ENCODE measurements around the gene KCNQ1OT1.
"Not testable (repeated sequence)": the region's sequence is repeated elsewhere in the genome, so short reads cannot be mapped to it uniquely, and the experiment has no call there.

Gene KCNQ1OT1

GRCh38 chr11:2650343-2650867 is 49.4 kb downstream of the KCNQ1OT1 start:
- no peak for DNase-seq

DNA sequence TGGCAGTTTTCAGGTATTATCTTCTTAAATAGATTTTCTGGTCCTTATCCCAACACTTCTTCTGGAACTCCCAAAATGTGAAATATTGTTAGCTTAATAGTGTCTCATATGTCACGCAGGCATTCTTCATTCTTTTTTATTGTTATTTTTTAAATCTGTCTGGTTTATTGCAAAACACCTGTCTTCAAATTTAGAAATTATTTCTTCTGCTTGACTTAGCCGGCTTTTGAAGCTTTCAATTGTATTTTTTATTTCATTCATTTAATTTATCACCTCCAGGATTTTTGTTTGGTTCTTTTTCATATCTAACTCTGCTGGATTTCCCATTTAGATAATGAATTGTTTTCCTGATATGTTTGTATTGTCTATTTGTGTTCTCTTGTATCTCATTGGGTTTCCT is 49.9 kb downstream of the KCNQ1OT1 start:
- DNase-seq: no peak

GRCh38 chr11:2649400-2649799 is 50.4 kb downstream of the KCNQ1OT1 start:
- DNase-seq: no peak

DNA sequence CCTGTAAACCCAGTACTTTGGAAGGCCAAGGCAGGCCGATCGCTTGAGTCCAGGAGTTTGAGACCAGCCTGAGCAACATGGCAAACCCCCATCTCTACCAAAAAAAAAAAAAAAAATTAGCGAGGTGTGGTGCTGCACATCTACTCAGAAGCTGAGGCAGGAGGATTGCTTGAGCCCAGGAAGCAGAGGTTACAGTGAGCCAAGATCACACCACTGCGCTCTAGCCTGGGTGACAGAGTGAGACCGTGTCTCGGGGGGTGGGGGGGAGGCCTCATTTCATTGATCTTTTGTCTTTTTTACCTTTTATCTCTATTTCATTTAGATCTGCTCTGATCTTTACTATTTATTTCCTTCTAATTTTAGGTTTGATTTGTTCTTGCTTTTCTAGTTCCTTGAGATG is 51.8 kb downstream of the KCNQ1OT1 start:
- no peak for DNase-seq

- DNase-seq: no peak
These were observed 52.6 kb downstream of the KCNQ1OT1 start for GRCh38 chr11:2647167-2647566.

DNA sequence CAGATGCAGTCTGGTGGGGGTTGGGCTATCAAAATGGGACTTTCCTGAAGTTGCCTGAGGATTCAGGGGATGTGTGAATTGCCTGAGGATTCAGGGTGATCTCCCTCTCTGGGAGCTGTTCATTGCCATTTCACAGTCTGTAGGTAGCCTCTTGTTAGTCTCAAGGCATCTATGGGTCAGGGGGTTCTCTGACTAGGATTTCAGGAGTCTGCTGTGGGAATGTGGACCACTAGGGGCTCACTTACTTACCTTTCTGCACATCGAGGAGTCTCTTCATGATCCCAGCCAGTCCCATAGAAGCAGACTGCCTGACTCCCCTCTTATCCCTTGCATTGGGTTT is 54.0 kb downstream of the KCNQ1OT1 start:
- no peak for DNase-seq

- no peak for DNase-seq
These were observed 54.7 kb downstream of the KCNQ1OT1 start for GRCh38 chr11:2644844-2645778.

DNA sequence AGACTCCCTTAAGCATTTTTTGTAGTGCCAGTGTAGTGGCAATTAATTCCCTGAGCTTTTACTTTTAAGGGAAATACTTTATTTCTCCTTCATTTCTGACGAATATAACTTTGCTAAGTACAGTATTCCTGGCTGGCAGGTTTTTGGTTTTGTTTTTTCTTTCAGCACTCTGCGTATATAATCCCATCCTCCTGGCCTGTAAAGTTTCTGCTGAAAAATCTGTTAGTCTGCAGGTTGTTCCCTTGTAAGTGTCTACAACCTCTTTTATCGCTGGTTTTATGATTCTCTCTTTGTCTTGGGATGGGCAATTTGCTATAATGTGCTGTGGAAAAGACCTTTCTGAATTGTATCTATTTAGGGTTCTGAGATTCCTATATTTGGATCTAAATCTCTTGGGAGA is 56.0 kb downstream of the KCNQ1OT1 start:
- no peak for DNase-seq

- DNase-seq: no peak
These were observed 58.2 kb downstream of the KCNQ1OT1 start for GRCh38 chr11:2641623-2642022.

GRCh38 chr11:2639763-2640162 is 60.0 kb downstream of the KCNQ1OT1 start:
- not testable (repeated sequence) for DNase-seq

GRCh38 chr11:2631161-2631560 is 68.6 kb downstream of the KCNQ1OT1 start:
- no peak for DNase-seq

GRCh38 chr11:2630679-2631078 is 69.1 kb downstream of the KCNQ1OT1 start:
- no peak for DNase-seq

- DNase-seq: no peak
These were observed 74.6 kb downstream of the KCNQ1OT1 start for GRCh38 chr11:2625183-2625582.

GRCh38 chr11:2621894-2622293 is 77.9 kb downstream of the KCNQ1OT1 start:
- DNase-seq: no peak

DNA sequence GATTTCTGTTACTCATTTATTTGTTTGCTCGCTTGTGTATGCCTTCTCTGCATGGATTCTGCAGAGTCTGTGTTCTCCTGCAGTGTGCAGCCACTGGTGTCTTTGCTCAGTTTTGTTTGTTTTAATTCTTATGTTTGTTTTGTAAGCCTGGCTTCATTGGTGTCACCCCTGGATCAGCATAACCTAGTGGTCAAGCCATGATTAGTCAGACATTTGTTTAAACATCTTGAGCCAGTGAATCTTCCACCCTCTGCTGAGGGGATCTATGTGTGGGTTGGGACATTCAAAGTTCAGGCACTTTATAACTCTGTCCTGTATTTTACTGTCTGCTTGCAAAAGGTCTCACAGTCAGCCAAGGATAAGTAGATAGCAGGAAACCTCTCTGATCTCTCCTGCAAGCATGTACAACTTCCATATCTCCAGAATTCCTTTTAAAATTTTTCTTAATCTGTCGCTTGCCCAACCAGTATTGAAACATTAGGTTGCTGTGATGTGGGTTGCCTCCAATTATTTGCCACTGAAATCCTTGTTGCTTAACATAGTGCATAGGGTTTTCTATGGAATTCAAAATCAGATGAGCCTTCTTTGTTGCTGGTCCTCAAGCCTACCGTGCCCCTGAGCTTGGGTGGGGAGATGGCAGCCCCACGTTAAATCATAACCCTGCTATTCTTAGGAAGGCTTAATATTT is 86.8 kb downstream of the KCNQ1OT1 start:
- DNase-seq: no peak

- DNase-seq: no peak
These were observed 90.4 kb downstream of the KCNQ1OT1 start for GRCh38 chr11:2609345-2609744.

- DNase-seq: no peak
These were observed 100.1 kb downstream of the KCNQ1OT1 start for GRCh38 chr11:2599561-2600189.

GRCh38 chr11:2595204-2595603 is 104.6 kb downstream of the KCNQ1OT1 start:
- no peak for DNase-seq

DNA sequence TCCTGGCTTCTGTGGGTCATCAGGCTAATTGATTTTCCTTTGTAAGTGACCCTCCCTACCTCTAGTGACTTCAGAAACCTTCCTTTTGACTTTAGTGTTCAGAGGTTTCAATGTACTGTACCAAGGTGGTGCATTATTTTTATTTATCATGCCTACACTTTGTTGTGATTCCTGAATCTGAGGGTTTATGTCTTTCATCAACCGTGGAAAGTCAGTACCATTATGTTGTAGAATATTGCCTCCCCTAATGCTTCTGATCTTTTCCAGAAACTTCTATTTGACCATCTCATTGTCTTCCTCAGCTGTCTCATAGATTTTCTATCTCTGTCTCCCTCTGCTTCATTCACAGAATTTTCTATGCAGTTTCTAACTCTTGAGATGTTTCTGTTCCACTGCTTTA is 105.5 kb downstream of the KCNQ1OT1 start:
- DNase-seq: no peak

DNA sequence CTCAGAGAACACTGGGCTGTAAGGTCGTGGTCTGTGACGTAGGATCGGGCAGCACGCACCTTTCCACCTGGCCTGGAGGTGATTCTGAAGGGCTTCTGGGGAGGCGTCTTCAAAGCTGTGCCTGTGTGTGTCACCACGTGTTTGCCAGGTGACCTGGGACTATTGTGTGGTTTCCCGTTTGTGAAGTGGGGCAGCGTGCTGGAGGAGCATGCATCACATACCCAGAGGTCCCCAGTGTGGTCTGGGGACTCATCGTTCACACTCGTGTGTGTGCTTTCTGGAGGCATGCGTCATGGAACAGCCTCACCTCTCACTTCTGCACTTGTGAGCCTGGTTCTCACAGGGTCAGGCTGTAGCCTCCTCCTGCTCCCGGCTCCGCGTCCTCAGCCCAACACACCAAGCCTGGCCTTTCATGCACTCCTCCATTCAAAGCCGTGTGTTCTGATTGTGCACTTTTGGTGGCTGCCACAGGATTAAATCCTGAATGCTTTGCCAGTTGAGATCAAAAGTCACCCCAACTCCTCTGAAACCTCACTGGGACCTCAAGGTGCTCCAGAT is 106.3 kb downstream of the KCNQ1OT1 start:
- no peak for DNase-seq

DNA sequence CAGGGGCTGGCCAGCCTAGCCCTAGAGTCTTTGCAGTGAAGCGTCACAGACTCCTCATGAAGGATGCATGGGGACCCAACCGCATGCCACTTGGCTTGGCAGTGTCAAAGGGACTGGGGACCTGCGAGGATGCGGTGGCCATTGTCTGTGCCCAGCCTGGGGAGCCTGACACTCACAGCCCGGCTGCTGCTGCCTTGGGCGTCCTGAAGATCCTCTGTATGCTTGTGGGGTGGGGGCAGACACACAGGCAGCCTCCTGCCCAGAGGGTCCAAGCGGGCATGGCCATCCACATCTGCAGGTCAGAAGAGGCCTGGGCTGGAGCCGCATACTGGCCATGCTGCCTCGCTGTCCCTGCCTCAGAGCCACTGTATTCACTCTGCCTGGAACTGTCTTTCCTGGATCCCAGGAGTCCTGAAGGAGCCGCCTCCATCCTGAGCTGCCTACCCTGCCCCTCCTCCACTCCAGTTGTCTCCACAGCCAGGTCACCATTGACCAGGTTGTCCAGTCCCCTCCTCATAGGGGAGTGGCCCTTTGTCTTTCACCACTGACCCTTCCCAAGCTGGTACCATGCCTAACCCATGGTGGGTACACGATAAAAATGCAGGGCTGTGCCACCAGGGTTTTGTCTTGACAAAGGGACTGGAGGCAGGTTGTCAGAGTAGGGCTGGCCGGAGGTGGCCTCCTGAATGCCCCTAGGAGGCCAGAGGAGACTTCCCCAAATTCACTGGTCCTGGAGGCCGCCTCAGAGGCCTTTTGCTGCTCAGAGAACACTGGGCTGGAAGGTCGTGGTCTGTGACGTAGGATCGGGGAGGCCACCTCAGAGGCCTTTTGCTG is 107.0 kb downstream of the KCNQ1OT1 start:
- no peak for DNase-seq

DNA sequence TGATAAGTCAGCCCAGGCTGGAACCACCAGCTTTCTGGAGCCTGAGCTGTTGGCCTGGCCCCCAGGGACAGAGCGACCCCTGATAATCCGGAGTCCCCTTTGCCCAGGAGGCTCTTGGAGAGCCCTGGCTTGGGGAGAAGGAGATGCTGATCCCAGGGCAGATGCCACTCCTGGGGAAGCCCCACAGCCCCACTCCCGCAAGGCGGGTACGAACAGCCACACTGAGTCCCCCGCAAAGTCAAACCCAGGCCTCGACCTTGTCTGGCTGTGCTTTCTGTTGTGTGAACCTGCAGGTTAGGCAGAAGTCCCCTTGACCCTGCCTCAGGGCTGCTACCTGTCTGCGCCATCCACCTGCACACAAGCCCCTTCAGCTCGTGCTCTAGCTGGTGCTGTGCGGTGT is 108.0 kb downstream of the KCNQ1OT1 start:
- no peak for DNase-seq

Measured in MV-4-11 (cell line).